Neural progenitor cell (in vitro differentiated cells): ENCODE measurements around the gene IDUA. TPM values are rescaled to one million over a fixed set of nuclear protein-coding genes. Genes with fewer than 3 reads are reported as not detected.

Source experiments
- DNase-seq: peaks from one replicate; pipeline ENCODE4 v3.0.0-alpha.2; 2016; ENCODE audit warnings: low spot score
- H2AFZ ChIP-seq: fragments of 200-600 bp; sonication (generic); replicated peaks from 2 replicates; pipeline ENCODE4 v1.6.1; 2016; ENCODE audit warnings: antibody characterized with exemption
- H3F3A ChIP-seq: fragments of 200-600 bp; sonication (generic); 2 replicates; pipeline ENCODE4 v1.6.1; 2016; ENCODE audit warnings: antibody characterized with exemption, low read depth
- H3K27ac ChIP-seq: fragments of 200-600 bp; sonication (generic); 2 replicates; pipeline ENCODE4 v1.5.1; 2016; ENCODE audit warnings: mild to moderate bottlenecking
- H3K27me3 ChIP-seq: fragments of 200-600 bp; sonication (generic); 2 replicates; pipeline ENCODE4 v1.6.1; 2016; ENCODE audit warnings: mild to moderate bottlenecking, moderate library complexity
- H3K36me3 ChIP-seq: fragments of 200-600 bp; sonication (generic); 2 replicates; pipeline ENCODE4 v1.5.1; 2016
- H3K4me1 ChIP-seq: fragments of 200-600 bp; sonication (generic); 2 replicates; pipeline ENCODE4 v1.6.1; 2016; ENCODE audit warnings: mixed run types
- H3K4me2 ChIP-seq: fragments of 200-600 bp; sonication (generic); 2 replicates; pipeline ENCODE4 v1.6.1; 2016
- H3K4me3 ChIP-seq: fragments of 200-600 bp; sonication (generic); 2 replicates; pipeline ENCODE4 v1.5.1; 2016
- H3K79me2 ChIP-seq: fragments of 200-600 bp; sonication (generic); 2 replicates; pipeline ENCODE4 v1.6.1; 2016; ENCODE audit warnings: low read depth
- H3K9ac ChIP-seq: fragments of 200-600 bp; sonication (generic); 2 replicates; pipeline ENCODE4 v1.6.1; 2016
- H3K9me3 ChIP-seq: fragments of 200-600 bp; sonication (generic); 2 replicates; pipeline ENCODE4 v1.5.1; 2016; ENCODE audit warnings: low read depth
- H4K20me1 ChIP-seq: fragments of 200-600 bp; sonication (generic); 2 replicates; pipeline ENCODE4 v1.6.1; 2016; ENCODE audit warnings: low read depth
- H3K27ac Mint-ChIP-seq: 3 replicates; pipeline ENCODE4 v1.8.0; 2021; ENCODE audit warnings: mixed read lengths
- H3K27me3 Mint-ChIP-seq: 2 replicates; pipeline ENCODE4 v1.8.0; 2022; ENCODE audit warnings: low read depth, mild to moderate bottlenecking, inconsistent platforms, moderate library complexity, mixed read lengths; ENCODE audit not compliant: insufficient read depth
- H3K36me3 Mint-ChIP-seq: 3 replicates; pipeline ENCODE4 v1.8.0; 2021; ENCODE audit warnings: mixed read lengths
- H3K4me1 Mint-ChIP-seq: 3 replicates; pipeline ENCODE4 v1.8.0; 2021; ENCODE audit warnings: mixed read lengths
- H3K4me3 Mint-ChIP-seq: 3 replicates; pipeline ENCODE4 v1.8.0; 2021; ENCODE audit warnings: mild to moderate bottlenecking, moderate library complexity, mixed read lengths
- H3K9me3 Mint-ChIP-seq: 3 replicates; pipeline ENCODE4 v1.8.0; 2020; ENCODE audit warnings: mixed read lengths
- EZH2 ChIP-seq: fragments of 200-600 bp; sonication (generic); IDR thresholded peaks from 2 replicates; pipeline ENCODE4 v1.6.1; 2017; ENCODE audit warnings: antibody characterized with exemption, mild to moderate bottlenecking, moderate library complexity
- EZH2phosphoT487 ChIP-seq: fragments of 200-600 bp; sonication (generic); IDR thresholded peaks from 2 replicates; pipeline ENCODE4 v1.6.1; 2017; ENCODE audit warnings: antibody characterized with exemption
- total RNA-seq: library from RNA; depleted of rRNA; stranded (reverse); fragments of >200 nt; gene quantifications from 2 replicates; pipeline ENCODE4 v1.2.3, GENCODE V29; 2015; ENCODE audit warnings: low replicate concordance
- TF ChIP-seq, protein P1 (sequence below): fragments of 200-600 bp; sonication (generic); IDR thresholded peaks from 2 replicates; pipeline ENCODE4 v1.5.1; 2017; ENCODE audit warnings: antibody characterized with exemption, mild to moderate bottlenecking

The IDUA gene
- total RNA-seq, 1 donor from 2014 or later = 0.47 TPM

DNA sequence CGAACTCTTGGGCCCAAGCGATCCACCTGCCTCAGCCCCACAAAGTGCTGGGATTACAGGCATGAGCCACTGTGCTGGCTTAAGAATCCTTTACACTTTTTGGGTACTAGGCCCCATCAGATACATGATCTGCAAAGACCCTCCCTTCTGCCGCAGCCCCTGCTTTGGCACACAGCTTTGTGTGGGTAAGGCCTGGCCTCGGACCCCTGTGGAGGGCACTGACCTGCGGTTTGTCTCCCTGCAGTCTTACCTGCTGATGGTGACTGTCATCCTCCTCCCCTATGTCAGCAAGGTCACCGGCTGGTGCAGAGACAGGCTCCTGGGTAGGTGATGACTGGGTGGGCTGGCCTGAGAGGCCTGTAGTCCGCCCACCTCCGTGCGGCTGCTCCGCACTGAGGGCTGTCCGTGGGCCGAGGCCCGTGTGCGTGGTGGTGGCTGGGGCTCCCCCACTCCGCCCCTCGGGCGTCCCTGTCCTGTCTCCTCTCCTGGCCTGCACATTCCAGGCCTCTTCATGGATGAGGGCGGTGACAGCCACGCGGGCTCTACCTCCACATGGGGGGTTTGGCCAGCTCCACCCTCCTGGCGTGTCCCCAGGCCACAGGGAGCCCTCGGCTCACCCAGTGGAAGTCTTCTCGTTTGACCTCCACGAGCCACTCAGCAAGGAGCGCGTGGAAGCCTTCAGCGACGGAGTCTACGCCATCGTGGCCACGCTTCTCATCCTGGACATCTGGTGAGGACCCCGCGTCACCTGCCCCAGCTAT, 31.5 kb upstream of the IDUA start:
- peaks cover 6% of the 10 kb centered on the region for H3K4me1 Mint-ChIP-seq
- peaks cover 11% of the 10 kb centered on the region for H3K36me3 Mint-ChIP-seq
- H3K27me3 ChIP-seq = no peaks in the 10 kb centered on the region
- no peak overlapping the region for H3K27ac ChIP-seq
- no peak overlapping the region for H2AFZ ChIP-seq
- no peaks in the 10 kb centered on the region for H3F3A ChIP-seq
- no peaks in the 10 kb centered on the region for H3K9me3 Mint-ChIP-seq
- no peak overlapping the region for H3K9ac ChIP-seq
- no peak overlapping the region for H3K27ac Mint-ChIP-seq
- no peak overlapping the region for H3K4me3 Mint-ChIP-seq
- TF ChIP-seq, protein P1, sequence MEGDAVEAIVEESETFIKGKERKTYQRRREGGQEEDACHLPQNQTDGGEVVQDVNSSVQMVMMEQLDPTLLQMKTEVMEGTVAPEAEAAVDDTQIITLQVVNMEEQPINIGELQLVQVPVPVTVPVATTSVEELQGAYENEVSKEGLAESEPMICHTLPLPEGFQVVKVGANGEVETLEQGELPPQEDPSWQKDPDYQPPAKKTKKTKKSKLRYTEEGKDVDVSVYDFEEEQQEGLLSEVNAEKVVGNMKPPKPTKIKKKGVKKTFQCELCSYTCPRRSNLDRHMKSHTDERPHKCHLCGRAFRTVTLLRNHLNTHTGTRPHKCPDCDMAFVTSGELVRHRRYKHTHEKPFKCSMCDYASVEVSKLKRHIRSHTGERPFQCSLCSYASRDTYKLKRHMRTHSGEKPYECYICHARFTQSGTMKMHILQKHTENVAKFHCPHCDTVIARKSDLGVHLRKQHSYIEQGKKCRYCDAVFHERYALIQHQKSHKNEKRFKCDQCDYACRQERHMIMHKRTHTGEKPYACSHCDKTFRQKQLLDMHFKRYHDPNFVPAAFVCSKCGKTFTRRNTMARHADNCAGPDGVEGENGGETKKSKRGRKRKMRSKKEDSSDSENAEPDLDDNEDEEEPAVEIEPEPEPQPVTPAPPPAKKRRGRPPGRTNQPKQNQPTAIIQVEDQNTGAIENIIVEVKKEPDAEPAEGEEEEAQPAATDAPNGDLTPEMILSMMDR = no peak
- TF ChIP-seq EZH2 (no peak), EZH2phosphoT487 (no peak)
- no peak overlapping the region for H3K4me3 ChIP-seq
- no peak overlapping the region for H3K4me2 ChIP-seq
- H3K79me2 ChIP-seq = no peaks in the 10 kb centered on the region
- peaks cover 4% of the 10 kb centered on the region for H3K27me3 Mint-ChIP-seq
- H3K36me3 ChIP-seq = no peaks in the 10 kb centered on the region
- H3K4me1 ChIP-seq = peaks cover 4% of the 10 kb centered on the region
- no peaks in the 10 kb centered on the region for H3K9me3 ChIP-seq
- no peaks in the 10 kb centered on the region for H4K20me1 ChIP-seq
- DNase-seq = no peak

DNA sequence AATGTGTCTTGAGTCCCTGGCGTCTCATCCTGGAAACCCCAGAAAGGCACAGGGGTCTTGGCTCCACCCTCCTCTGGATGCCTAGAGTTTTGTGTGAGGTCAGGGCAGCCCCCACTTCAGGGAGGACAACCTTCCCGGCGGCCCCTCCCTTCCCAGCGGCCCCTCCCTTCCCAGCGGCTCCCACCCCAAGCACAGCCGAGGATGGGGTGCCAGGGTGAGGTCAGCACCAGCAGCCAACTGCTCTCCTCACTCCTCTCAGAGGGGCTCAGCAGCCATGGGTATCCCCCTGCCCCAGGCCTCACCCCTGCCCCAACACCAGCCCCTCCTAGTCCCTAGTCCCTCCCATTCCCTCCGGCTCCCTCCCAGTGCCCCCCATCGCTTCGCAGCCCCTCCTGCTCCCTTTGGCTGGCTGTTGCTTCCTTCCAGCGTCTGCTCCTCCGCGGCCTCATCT, 30.9 kb upstream of the IDUA start:
- no peaks in the 10 kb centered on the region for H3K79me2 ChIP-seq
- no peak for DNase-seq

DNA sequence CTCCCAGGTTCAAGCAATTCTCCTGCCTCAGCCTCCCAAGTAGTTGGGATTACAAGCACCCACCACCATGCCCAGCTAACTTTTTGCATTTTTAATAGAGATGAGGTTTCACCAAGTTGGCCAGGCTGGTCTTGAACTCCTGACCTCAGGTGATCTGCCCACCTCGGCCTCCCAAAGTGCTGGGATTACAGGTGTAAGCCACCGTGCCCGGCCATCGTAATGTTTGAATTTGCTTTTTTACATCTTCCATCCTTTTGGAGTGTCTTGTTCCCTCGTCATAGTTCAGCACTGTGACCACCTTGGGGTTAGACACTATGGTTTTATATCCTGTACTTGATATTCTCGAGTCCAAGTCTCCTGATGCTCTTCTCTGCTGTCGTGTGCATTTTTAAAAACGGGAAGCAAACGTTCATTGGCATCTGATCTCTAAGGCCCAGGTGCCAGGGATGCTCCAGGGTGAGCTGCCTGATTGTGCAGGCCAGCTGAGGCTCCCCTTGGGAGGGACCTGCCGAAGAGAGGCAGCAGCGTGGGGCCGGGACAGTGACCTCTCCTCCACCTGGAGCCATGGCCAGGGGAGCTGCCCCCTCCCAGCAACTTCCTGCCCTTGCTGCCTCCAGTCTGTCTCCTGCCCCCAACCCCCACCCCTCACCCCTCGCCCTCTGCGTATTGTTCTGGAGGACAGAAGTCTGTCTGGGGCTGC, 30.2 kb upstream of the IDUA start:
- Histone ChIP-seq H3F3A (no peaks in the 10 kb centered on the region), H3K4me3 (no peak overlapping the region), H3K4me2 (no peak overlapping the region), H3K4me1 (no peaks in the 10 kb centered on the region), H3K9me3 (no peaks in the 10 kb centered on the region), H4K20me1 (no peaks in the 10 kb centered on the region), H3K27me3 (no peaks in the 10 kb centered on the region), H3K36me3 (no peaks in the 10 kb centered on the region), H3K79me2 (no peaks in the 10 kb centered on the region), H3K9ac (no peak overlapping the region), H2AFZ (no peak overlapping the region), H3K27ac (no peak overlapping the region)
- Mint-ChIP-seq H3K27ac (no peak overlapping the region), H3K9me3 (no peaks in the 10 kb centered on the region), H3K27me3 (peaks cover 4% of the 10 kb centered on the region), H3K36me3 (peaks cover 11% of the 10 kb centered on the region), H3K4me3 (peak overlapping the region; percentile 27), H3K4me1 (peaks cover 3% of the 10 kb centered on the region)
- TF ChIP-seq EZH2phosphoT487 (no peak), EZH2 (no peak)
- TF ChIP-seq, protein P1 = no peak
- DNase-seq = no peak

More for the DNA sequence above, 30.9 kb upstream of the IDUA start:
- H3K27me3 Mint-ChIP-seq = peaks cover 4% of the 10 kb centered on the region
- peaks cover 4% of the 10 kb centered on the region for H3K4me1 ChIP-seq
- H3K9ac ChIP-seq = no peak overlapping the region
- no peak overlapping the region for H2AFZ ChIP-seq
- no peaks in the 10 kb centered on the region for H4K20me1 ChIP-seq
- H3K4me3 ChIP-seq = no peak overlapping the region
- H3K36me3 Mint-ChIP-seq = peaks cover 11% of the 10 kb centered on the region
- H3K4me1 Mint-ChIP-seq = peaks cover 6% of the 10 kb centered on the region
- no peaks in the 10 kb centered on the region for H3K9me3 Mint-ChIP-seq
- no peak overlapping the region for H3K4me2 ChIP-seq
- H3K27ac ChIP-seq = no peak overlapping the region
- H3K4me3 Mint-ChIP-seq = no peak overlapping the region
- no peaks in the 10 kb centered on the region for H3K36me3 ChIP-seq
- H3K27ac Mint-ChIP-seq = no peak overlapping the region
- H3F3A ChIP-seq = no peaks in the 10 kb centered on the region
- TF ChIP-seq EZH2phosphoT487 = no peak
- TF ChIP-seq, protein P1 = no peak
- TF ChIP-seq EZH2 = no peak
- no peaks in the 10 kb centered on the region for H3K27me3 ChIP-seq
- no peaks in the 10 kb centered on the region for H3K9me3 ChIP-seq
